GM18517 (cell line): Measurements from ENCODE around the gene PRR29.
"Not testable (repeated sequence)": the region's sequence is repeated elsewhere in the genome, so short reads cannot be mapped to it uniquely, and the experiment has no call there.

Experiments
- ATAC-seq: cut with Tn5 transposase; IDR thresholded peaks from one replicate; pipeline ENCODE4 v1.9.1; 2021; ENCODE audit warnings: mild to moderate bottlenecking, moderate library complexity; ENCODE audit not compliant: unreplicated experiment

Gene PRR29

DNA sequence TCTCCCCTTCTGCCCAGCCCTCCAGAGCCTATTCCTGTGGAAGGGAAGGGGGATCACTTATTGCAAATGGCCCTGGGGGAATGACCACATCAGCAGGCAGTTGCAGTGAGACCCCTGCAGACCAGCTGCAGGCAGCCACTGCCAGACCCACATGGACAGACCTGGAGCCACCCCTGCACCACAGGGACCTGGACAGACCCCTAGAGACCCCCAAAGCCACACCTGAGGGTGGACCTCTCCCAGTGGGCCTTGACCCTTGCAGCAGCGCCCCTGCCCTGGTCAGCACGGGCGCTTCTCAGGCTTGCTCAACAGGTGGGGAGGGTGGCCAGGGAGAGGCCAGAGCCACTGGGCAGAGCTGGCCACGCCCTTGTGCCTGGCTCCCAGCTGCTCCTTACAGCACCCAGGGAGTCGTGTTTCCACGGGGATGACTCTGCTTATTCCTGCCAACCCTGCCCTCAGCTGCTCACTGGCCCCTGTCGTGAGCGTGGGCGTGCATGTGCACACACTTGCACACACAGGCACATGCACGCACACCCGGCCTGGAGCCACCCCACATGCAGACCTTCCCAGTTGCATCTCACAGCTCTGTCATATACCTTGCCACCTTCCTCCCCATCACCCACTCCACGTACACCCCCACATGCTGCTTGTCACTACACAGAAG, 24.1 kb upstream of the PRR29 start:
- no peak for ATAC-seq

DNA sequence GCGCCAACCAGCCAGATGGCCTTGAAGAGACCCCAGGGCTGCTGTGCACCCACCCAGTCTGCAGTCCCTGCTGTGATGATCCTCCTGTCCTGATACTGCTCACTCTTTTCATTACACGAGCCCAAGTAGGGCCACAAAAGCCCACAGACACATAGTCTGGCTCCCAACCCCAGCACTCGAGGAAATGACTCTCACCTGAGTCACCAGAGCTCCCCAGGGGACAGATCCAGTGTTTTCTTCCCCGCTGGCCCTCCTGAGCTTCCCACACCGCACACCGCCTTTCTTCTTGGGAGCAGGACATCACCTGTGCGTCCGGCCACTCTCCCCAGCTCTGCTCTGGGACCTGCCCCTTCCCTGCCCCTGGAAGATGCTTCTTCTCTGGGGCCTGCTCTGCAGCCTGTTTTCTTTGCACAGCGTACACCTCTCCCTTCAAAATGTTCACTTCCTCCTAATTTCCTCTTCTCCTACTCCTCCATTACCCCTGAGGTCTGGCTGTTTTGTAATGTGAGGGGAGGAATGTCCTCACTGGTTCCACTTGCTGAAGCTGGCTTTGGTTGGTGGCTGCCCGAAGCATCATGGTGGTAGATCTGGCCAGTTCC, 23.5 kb upstream of the PRR29 start:
- no peak for ATAC-seq

DNA sequence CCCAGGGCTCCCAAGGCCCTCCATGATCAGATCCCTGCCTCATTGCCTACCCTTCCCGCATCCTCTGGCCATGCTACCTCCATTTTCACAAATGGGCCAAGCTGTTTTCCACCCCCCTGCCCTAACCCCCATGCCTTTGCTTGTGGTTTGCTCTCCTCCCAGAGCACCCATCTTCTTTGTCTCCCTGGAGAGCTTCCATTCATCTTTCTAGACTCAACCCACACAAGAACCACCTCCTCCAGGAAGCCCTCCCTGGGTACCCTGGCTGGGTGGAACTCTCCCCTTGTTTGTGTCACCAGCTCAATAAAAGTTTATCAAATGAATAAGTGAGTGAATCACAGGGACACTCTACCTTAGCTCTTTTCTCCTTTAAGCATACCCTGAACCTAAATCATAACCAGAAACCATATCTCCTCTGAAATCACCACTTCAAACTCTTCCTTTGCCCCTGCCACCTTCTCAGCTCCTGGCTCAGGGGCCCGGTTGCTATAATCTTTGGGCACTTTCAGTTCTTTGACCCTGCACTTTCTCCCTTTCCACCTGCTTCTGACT, 22.5 kb upstream of the PRR29 start:
- no peak for ATAC-seq

DNA sequence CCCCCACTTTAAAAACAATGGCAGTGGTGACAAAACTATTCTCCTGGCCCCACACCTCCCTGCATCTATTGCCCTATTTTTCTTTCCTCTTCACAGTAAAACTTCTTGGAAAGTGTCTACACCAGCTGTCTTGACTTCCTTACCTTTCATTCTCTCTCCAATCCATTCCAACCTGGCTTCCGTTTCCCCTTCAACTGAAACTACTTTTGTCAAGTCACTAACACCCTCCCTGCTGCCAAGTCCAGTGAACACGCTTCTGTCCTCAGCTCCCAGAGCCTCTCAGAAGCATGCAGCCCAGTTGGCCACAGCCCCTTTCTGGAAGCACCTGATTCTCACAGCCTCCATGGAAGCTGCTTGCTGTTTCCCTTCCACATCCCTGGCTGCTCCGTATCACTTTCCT, 21.4 kb upstream of the PRR29 start:
- no peak for ATAC-seq

DNA sequence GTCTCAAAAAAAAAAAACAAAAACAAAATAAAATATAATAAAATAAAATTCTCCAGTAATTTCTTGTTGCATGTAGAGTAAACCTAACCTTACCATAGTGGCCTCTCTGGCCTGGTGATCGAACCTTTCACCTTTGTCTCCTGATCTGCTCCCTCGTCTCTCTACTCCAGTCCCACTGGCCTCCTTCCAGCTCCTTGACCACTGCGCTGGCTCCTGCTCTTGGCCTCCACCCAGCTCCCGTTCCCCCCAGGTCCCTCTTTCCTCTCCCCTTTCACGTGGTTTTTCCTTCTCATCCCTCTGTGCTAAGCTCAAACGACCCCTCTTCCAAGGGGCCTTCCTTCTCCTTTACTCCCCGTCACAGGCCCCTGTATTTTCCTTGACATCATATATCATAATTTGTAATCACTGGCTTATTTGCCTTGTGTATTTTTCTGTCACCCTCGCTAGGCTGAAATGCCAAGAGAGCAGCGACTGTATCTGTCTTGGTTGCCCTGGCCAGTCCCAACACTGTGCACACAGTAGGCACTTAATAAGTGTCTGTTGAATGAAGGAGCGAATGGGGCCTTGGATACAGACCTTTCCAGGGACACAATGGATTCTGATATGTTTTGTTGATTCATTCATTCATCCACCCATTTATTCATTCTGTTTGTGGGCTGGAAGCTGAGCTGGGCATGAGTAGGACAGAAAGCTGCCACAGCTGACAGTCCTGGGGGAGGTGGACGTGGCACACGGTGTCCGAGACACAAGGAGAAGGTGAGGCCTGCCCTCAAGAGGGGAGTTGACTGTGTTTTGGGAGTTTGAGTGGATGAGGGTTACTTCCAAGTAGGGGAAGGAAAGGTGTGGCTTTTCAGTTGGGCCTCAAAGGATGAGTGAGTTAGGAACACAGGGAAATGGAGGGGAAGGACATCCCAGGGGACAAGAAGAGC, 19.6 kb upstream of the PRR29 start:
- ATAC-seq, result no peak

DNA sequence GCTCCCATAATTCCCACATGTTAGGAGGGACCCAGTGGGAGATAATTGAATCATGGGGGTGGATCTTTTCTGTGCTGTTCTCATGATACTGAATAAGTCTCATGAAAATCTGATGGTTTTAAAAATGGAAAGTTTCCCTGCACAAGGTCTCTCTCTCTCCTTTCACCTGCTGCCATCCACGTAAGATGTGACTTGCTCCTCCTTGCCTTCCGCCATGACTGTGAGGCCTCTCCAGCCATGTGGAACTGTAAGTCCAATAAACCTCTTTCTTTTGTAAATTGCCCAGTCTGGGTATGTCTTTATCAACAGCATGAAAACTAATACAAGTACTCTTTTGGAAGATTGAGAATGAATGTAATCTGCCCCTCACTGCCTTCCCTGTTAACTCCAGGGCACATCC, 15.5 kb upstream of the PRR29 start:
- not testable (repeated sequence) for ATAC-seq

DNA sequence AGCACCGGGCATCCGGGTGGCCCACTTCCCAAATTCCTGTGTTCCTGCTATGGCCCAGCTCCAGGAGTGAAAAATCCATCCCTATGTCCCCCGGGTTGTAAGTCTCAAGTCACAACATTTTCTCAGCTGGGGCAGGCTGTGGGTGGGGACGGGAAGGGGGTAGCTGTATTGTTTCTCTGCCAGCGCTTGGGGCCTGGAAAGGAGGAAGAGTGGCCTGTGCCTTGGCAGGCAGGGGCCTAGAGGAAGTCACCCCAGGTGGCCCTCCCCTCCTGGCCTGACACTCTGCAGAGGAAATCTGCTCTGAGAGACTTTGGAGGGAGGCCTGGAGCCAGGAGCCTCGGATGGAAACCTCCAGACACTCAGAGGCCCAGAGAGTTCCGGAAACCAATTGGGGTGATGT, 14.8 kb upstream of the PRR29 start:
- no peak for ATAC-seq

DNA sequence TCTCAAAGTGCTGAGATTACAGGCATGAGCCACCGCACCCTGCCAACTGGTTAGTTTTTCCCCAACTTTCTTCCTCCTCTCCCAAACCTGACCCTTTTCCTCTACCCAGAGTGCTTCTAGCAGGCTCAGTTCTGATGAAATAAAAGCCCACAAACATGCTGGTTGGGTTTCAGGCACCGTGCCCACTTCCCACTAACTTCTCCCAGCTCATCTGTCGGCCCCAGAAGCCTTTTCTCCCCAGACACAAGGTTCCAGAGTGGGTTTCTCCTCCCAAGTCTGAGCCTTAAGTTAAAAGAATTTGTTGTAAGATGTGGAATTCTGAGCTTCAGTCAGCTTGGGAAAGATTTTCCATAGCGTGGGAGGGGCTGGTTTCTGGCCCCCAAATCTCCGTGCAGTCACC, 13.9 kb upstream of the PRR29 start:
- ATAC-seq, result no peak

DNA sequence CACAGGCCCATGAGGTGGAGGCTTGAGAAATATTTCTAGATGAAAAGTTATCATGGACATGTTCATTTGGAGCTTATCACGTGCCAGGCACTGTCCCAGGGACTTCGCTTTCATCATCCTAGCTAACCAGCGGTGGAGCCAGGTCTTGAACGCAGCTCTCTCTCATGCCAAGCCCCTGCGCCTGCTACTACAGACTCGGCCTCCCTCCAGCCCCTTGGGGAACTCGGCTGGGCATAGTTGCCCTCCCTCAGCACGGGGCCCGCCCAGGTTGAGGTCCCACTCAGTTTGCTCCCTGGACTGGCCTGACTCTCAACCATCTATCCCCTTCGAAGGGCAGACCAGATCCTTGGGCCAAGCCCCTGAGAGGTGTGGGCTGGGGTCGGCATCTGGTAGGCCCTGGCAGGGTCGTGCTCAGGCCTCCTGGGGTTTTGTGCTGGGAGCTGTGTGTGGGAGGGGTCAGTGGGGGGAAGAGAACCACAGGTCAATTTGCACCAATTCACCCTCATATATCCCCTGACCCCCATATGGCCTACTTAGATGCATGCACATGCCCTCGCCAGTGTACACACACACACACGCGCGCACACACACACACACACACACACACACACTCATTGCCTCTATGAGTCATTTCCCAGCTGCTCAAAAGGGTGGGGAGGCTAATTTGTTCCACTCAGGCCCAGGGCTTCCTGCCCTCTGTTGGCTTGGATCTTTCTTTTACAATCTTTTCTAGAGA, 13.3 kb upstream of the PRR29 start:
- no peak for ATAC-seq

DNA sequence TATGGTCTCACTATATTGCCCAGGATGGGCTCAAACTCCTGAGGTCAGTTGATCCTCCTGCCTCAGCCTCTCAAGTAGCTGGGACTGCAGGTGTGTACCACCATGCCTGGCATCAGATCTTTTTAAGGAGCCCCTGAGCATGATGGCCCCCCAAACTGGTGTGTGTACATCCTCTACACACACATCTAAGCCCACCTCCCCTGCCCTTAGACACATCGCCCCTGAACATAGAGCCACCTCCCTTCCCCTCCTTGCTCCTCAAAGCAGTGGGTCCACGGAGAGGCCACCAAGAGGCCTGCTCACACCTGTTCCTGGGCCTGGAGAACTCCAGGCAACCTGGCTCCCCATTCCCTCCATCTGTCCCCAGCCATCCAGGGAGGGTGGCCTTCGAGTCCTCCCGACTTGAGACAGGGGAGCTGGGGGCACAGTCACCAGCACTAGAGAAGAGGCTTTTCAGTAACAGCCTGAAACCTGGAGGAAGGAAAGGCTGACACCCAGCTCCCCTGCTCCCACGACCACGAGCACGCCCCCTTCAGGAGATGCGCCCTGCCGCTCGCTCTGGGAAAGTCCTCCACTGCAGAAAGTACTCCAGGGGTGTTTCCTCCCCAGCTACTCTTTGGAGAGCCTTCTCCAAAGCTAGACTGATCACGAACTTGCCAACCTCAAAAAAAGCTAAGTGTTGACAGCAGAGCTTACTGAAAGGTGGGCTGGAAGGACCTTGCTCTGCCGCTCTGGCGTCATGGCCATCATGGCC, 12.6 kb upstream of the PRR29 start:
- no peak for ATAC-seq

DNA sequence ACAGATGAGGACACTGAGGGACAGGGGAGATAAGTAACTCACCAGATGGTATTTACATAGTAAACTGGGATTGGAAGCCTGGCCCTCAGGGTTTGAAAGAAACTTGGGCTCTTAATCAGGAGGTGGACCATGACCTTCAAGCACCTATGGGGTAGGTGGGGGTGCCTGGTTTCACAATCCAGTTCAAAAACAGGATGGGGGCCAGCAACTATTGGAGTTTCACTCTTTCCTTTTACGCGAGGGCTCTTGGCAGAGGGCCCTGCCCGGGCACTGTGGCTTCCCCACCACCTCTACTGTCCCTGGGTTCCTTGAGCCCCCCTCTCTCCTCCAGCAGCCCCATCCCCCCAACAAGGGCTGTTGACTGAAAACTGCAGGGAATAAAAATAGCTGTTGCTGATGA, 11.3 kb upstream of the PRR29 start:
- no peak for ATAC-seq

DNA sequence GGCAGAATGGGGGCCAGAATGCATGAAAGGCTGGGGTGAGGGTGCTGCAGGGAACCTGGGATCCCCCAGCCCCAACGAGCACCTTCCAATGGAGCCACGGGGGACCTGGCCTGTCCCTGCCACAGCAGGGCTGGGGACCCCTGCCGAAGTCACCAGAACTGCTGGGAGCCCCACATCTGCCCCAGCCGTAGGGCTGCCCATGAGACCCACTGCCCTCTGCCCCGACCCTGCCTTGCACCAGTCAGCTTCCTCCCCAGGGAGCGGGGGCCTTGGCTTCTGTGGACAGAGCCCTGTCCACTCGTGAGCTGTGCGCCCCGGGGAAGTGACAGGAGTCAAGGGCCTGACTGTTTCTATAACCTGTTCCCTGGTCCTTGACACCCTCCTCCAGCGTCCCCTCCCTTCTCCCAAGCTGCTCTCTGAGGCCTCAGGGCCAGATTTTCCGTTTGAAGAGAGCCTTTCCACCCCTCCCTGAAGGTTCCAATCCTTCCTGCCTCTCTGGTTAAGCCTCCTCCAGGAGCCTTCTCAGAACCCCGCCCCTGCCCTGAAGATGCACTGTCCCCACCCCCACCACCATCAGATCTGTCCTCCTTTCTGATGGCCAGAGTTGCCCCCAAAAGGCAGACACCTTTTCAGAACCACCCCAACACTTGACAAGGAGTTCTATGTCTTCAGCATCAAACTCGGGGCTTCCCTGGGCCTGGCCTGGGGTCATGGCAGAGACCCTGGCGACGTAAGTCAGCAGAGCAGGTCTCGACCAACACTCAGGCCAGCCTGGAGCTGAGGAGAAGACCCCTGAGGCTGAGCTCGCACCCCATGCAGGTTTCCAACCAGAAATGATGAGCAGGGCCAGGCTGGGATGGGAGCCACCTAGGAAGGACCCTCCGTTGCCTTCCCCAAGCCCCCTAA, 10.7 kb upstream of the PRR29 start:
- no peak for ATAC-seq

DNA sequence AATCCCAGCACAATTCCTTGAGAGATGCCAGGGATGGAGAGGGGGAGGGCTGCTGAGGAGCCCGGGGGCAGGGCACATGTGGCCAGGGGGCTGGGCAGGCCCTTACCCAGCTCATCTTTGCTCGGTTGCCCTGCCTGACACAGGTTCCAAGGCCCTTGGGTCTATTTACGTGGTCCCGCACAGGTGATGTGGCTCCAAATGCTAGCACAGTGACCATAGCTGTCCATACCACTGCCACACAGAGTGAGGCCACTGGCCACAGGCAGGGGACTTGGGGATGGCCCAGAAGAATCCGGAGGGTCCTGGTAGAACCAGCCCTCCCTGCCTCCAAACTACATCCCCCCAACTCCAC, 10.0 kb upstream of the PRR29 start:
- no peak for ATAC-seq

DNA sequence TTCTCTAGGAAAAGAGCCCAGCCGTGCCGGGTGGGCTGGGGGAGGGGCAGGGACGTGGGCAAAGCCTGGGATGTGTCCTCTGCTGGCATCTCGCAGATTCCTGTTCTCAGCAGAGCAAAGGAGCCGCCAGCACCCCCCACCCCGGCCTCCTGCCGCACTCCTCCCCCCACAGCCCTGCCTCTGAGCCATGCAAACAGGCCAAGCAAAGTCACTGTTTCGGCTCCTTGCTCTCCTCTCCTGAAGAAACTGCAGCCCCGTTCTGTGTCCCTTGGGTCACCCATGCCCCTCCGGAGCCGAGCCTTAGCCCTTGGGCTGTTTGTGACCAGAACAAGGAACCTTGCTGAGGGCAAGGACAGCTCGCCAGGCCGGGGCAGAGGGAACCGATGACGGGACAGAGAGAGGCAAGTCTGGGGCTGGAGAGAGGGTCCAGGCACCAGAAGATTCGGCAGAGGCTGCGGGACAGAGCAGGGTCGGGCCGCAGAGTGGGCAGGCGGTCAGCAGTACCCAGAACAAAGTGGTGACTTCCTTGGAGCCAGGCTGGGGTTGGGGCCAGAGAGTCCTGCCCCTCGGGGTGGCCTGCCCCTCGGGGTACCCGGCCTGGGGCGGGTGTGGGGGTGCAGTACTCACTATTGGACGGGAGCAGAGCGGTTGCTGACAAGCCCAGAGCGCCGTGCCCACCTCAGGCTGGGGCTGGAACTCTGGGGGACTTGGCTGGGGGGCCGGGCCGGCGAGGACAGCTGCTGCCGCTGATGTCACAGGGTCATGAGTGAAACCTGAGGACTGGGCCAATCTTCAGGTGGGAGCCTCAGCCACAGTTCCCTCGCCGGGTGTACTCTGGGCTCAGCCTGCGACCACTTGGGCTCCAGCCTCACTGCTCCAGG, 9.2 kb upstream of the PRR29 start:
- ATAC-seq, result no peak

DNA sequence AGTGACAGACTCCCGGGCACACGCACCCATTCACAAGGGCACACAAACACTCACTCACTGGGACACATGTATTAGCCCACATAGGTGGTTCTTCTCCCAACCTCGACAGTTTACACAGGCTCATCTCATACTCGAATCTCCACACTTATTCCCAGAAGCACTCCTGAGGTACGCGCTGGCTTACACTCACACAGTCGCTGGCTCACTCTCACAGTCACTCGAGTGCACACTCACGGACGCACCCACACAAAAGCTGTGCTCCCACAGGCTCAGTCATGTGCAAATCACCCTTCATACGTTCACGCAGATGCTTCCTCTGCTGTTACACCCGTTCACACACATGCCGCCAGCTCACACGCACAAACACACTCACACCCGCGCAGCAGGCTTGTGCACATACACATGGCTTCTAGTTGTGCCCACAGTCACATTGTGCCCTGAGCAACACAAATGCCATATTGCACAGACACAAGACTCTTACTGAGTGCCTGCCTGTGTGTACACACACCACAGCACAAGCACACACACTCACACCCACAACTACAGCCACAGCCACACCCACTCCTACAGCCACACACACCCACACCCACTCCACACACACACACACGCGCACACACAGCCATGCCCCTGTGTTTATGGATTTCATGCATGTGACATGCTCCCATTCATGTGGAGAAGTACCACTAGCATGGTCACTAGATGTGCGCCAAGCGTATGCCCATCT, 8.4 kb upstream of the PRR29 start:
- ATAC-seq, result no peak

DNA sequence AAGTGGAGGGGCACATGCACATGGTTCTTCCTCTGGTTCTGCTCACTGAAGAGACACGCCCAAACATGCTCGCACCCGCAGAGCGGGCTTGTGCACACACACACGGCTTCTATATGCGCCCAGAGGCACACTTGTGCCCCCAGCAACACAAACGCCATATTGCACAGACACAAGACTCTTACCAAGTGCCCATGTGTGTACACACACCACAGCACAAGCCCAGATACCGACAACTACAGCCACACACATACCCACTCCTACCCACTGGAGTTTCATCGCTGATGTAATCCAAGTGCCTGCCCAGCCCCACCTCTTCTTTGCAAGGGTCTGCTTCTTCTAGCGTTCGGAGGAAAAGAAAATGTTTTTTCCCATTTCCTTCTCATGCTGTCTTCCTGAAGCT, 6.5 kb upstream of the PRR29 start:
- no peak for ATAC-seq

DNA sequence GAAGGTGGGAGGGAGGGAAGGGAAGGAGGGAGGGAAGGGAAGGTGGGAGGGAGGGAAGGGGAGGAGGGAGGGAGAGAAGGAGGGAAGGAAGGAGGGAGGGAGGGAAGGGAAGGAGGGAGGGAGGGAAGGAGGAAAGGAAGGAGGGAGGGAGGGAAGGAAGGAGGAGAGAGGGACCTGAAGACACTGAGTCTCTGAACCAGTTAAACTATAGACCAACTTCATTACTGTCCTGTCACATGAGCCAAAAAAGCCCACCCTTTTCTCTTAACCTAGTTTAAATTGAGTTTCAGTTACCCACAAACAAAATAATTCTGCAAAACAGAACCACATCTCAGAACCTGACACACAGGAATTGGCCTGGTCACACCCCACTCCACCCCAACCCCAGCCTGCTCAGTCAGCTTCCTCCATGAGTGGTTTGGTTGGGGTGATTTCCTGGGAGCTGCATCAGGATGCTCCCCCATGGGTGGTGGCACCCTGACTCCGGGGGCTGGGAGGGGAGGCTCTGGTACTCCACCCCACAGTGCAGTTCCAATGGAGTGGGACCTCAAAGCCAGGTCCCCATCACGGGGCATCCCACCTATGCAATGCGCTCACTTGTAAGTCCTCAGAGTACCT, 4.7 kb upstream of the PRR29 start:
- no peak for ATAC-seq
